Activated CD4-positive, alpha-beta T cell treated with anti-CD3 and anti-CD28 coated beads, Interleukin-10, Interleukin-2, amounts not matched to agents 100 ng/mL and 50 ng/mL, durations not matched to agents 16 hours and 8 hours (primary cell): ENCODE data around the gene TMEM144.

Experiments used
- DNase-seq: peaks from one replicate; pipeline ENCODE4 v3.0.0-alpha.2; 2020

The TMEM144 gene

GRCh38 chr4:158302076-158302866, 92.0 kb downstream of the TMEM144 start:
- no peak for DNase-seq

GRCh38 chr4:158304694-158305093, 94.4 kb downstream of the TMEM144 start:
- no peak for DNase-seq
